ENCODE data around the gene BUD31. TPM values are rescaled to one million over a fixed set of nuclear protein-coding genes. Genes with fewer than 3 reads are reported as not detected.

Gene BUD31
- total and polyA plus RNA-seq, 2 experiments from 2014 or later: 77.1 to 247 TPM

- TF ChIP-seq ZNF462 (CRISPR knock-in tag; IDR thresholded peaks at IDR 0.05): no peak
- TF ChIP-seq ETS1 (IDR thresholded peaks at IDR 0.05): no peak
- no peak for TF ChIP-seq POLR2AphosphoS5 (IDR thresholded peaks at IDR 0.05; ENCODE audit: low read depth)
- no peak for TF ChIP-seq JUNB (IDR thresholded peaks at IDR 0.05; ENCODE audit: unreplicated experiment)
- TF ChIP-seq NANOG (IDR thresholded peaks at IDR 0.05; ENCODE audit: borderline replicate concordance): no peak
Measured at GRCh38 chr7:99383791-99384370, 24.9 kb upstream of the BUD31 start (continued).

- H3K79me2 ChIP-seq (replicated peaks; ENCODE audit: insufficient read depth): peaks cover 5% of the 10 kb centered on the region; the same call in 1 of the 2 replicates
- ATAC-seq: no peak
- H3K36me3 ChIP-seq (ENCODE audit: insufficient read depth): no peaks in the 10 kb centered on the region
- peaks cover 7% of the 10 kb centered on the region; the same call in 1 of the 2 replicates for H4K20me1 ChIP-seq (replicated peaks; ENCODE audit: insufficient read depth)
- no peaks in the 10 kb centered on the region for H3K27me3 ChIP-seq (ENCODE audit: insufficient read depth)
- H3F3A ChIP-seq (replicated peaks; ENCODE audit: low read depth): no peaks in the 10 kb centered on the region
- peaks cover 8% of the 10 kb centered on the region for H3K4me1 Mint-ChIP-seq
- H3K4me3 ChIP-seq: no peak overlapping the region
- H3K4me3 Mint-ChIP-seq: no peak overlapping the region
- 0 out of 2 replicates have a peak, but pooled peaks cover 7% of the 10 kb centered on the region for H3K4me1 ChIP-seq (ENCODE audit: insufficient read depth)
- H3K36me3 Mint-ChIP-seq (ENCODE audit: low read depth): peaks cover 22% of the 10 kb centered on the region
- peaks cover 12% of the 10 kb centered on the region for H3K27me3 Mint-ChIP-seq (ENCODE audit: insufficient read depth, low read depth, poor library complexity)
- no peak overlapping the region for H2AFZ ChIP-seq
- DNase-seq (ENCODE audit: low spot score): no peak
- H3K27ac Mint-ChIP-seq: no peak overlapping the region
- H3K9me3 Mint-ChIP-seq: no peaks in the 10 kb centered on the region
- H3K9me2 ChIP-seq (ENCODE audit: insufficient read depth): no peaks in the 10 kb centered on the region
- no peak overlapping the region for H3K27ac ChIP-seq (ENCODE audit: low read depth)
- H3K4me2 ChIP-seq: no peak overlapping the region
- TF ChIP-seq ZNF462 (CRISPR knock-in tag; IDR thresholded peaks at IDR 0.05) (no peak), EZH2 (IDR thresholded peaks at IDR 0.05; ENCODE audit: low read depth, unreplicated experiment) (no peak), POLR2AphosphoS5 (IDR thresholded peaks at IDR 0.05; ENCODE audit: low read depth) (no peak), ETS1 (IDR thresholded peaks at IDR 0.05) (no peak), NANOG (IDR thresholded peaks at IDR 0.05; ENCODE audit: borderline replicate concordance) (no peak)
Measured at GRCh38 chr7:99384523-99384922, 24.2 kb upstream of the BUD31 start.
